ENCODE measurements around the gene CPLX3. TPM values are rescaled to one million over a fixed set of nuclear protein-coding genes. Genes with fewer than 3 reads are reported as not detected.

The CPLX3 gene
- total and polyA plus RNA-seq, 7 experiments from 2014 or later = 0.27 to 0.60 TPM; not detected in 5

DNA sequence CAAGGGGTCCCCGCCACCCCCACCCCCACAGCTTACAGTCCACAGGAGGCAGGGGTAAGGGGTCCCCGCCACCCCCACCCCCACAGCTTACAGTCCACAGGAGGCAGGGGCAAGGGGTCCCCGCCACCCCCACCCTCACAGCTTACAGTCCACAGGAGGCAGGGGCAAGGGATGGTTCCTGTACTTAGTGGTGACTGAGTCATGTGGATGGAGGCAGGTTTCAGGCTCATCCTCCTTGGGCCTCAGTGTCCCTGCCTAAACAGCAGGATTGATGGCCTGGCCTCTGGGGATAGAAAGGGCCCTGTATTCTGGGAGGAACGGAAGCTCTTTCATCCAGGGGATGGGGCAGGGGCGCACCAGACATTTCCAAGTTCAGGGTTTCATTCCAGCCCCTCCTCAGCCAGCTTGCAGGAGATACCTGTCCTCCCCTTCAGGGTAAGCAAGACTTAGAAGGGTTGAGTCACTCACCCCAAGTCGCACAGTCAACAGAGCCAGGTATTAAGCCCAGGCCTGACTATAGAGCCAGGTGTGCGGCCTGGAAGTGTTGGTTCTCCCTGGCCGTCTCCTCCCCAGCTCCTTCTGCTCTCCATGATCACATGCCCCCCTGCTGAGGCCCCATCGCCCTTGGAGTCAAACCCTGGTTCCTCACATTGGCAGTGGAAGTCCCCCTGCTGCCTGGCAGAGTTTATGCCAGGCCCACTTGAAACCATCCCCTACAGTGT lies 32.0 kb upstream of the CPLX3 start:
- Mint-ChIP-seq H3K4me1 (peaks cover 47 to 94% (median 82%) of the 10 kb centered on the region in 7 donors), H3K27me3 (no peaks in the 10 kb centered on the region), H3K4me3 (peak overlapping the region; percentile 52 to 89 (median 70)), H3K27ac (peak overlapping the region; percentile 78 to 95 (median 93)), H3K9me3 (no peaks in the 10 kb centered on the region), H3K36me3 (peaks cover 0 to 34% (median 8%) of the 10 kb centered on the region in 5 donors)
- ChIA-PET CTCF (interaction anchor here (0.7 to 26.1 kb wide), 8 partner anchors 14 to 165 kb away, joined by 3 to 1110 read pairs (median 4); partner anchors contain the start of gene CSK), POLR2A (interaction anchor here (0.7 to 28.9 kb wide), 7 partner anchors 13 to 112 kb away, joined by 3 to 1077 read pairs (median 4); partner anchors contain the start of genes CSK and FAM219B)
- Histone ChIP-seq H3K27me3 (ENCODE audit: control insufficient read depth in 2 of 2, insufficient read depth in 2 of 2, low read length in 2 of 2) (no peaks in the 10 kb centered on the region), H3K36me3 (ENCODE audit: control insufficient read depth in 2 of 3, insufficient read depth in 3 of 3, low read length in 3 of 3) (peaks cover 3 to 15% (median 8%) of the 10 kb centered on the region in 3 experiments), H3K27ac (ENCODE audit: low read depth, low read length) (peak overlapping the region; percentile 92), H3K9me3 (ENCODE audit: control insufficient read depth in 2 of 3, low read length in 3 of 3) (no peaks in the 10 kb centered on the region), H3K4me3 (ENCODE audit: low read length) (no peak overlapping the region), H3K4me1 (ENCODE audit: control insufficient read depth in 2 of 2, insufficient read depth in 2 of 2, low read length in 2 of 2) (peaks cover 96 to 98% of the 10 kb centered on the region in 2 donors)
- intact Hi-C loops (cut with micrococcal nuclease) = no loop called here
- ATAC-seq (no peak), DNase-seq (no peak)

DNA sequence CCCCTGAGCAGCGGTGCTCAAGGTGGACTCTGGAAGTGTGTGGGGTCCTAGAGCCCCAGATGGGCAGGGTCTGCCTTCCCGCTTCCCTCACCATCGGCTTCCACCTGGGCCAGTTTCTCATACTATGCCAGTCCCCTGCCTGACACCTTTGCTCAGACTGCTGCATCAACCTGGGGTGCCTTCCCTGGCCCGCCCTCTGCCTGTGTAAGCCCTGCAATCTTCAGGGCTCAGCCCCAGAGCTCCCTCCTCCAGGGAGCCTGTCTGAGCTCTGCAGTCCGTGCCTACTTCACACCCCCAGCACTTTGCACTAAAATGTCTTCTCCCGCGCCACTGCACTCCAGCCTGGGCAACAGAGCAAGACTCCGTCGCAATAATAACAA lies 31.5 kb upstream of the CPLX3 start:
- peaks cover 0 to 29% (median 8%) of the 10 kb centered on the region in 5 donors for H3K36me3 Mint-ChIP-seq
- ChIA-PET CTCF (interaction anchor here (0.7 to 26.1 kb wide), 7 partner anchors 7 to 160 kb away, joined by 3 to 1110 read pairs (median 7); partner anchors contain the start of gene CSK), POLR2A (interaction anchor here (1.3 to 28.9 kb wide), 2 partner anchors 15 kb away, joined by 4 to 1077 read pairs; partner anchors contain the start of gene CSK)
- Histone ChIP-seq H3K4me3 (ENCODE audit: low read length) (no peak overlapping the region), H3K9me3 (ENCODE audit: control insufficient read depth in 2 of 3, low read length in 3 of 3) (no peaks in the 10 kb centered on the region), H3K27me3 (ENCODE audit: control insufficient read depth in 2 of 2, insufficient read depth in 2 of 2, low read length in 2 of 2) (no peaks in the 10 kb centered on the region), H3K27ac (ENCODE audit: low read depth, low read length) (peak overlapping the region; percentile 92), H3K4me1 (ENCODE audit: control insufficient read depth in 2 of 2, insufficient read depth in 2 of 2, low read length in 2 of 2) (peaks cover 97 to 98% of the 10 kb centered on the region in 2 donors), H3K36me3 (ENCODE audit: control insufficient read depth in 2 of 3, insufficient read depth in 3 of 3, low read length in 3 of 3) (peaks cover 9 to 20% (median 12%) of the 10 kb centered on the region in 3 experiments)
- no peaks in the 10 kb centered on the region for H3K27me3 Mint-ChIP-seq
- DNase-seq (no peak), ATAC-seq (peak; percentile 28)
- peaks cover 48 to 94% (median 82%) of the 10 kb centered on the region in 7 donors for H3K4me1 Mint-ChIP-seq
- intact Hi-C loops (cut with micrococcal nuclease) = no loop called here
- H3K9me3 Mint-ChIP-seq = no peaks in the 10 kb centered on the region
- H3K4me3 Mint-ChIP-seq = peak overlapping the region; percentile 52 to 89 (median 70)
- peak overlapping the region; percentile 78 to 95 (median 93) for H3K27ac Mint-ChIP-seq

DNA sequence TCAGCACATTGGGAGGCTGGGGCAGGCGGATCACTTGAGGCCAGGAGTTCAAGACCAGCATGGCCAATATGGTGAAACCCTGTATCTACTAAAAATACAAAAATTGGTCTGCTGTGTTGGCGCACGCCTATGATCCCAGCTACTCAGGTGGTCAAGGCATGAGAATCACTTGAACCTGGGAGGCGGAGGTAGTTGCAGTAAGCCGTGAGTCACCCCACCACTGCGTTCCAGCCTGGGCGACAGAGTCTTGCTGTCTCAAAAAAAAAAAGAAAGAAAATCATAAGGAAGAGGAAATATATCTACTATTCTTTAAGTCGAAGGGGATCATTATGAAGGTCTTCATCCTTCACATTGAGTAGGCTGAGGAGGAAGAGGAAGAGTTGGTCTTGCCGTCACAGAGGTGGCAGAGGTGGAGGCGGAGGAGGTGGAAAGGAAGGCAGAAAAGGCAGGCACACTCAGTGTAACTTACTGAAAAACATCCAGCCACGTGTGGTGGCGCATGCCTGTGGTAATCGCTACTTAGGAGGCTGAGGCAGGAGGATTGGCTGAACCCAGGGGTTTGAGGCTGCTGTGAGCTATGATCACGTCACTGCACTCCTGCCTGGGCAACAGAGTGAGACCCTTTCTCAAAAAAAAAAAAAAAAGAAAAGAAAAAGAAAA lies 30.3 kb upstream of the CPLX3 start:
- Histone ChIP-seq H3K4me3 (ENCODE audit: low read length) (no peak overlapping the region), H3K27me3 (ENCODE audit: control insufficient read depth in 2 of 2, insufficient read depth in 2 of 2, low read length in 2 of 2) (no peaks in the 10 kb centered on the region), H3K36me3 (ENCODE audit: control insufficient read depth in 2 of 3, insufficient read depth in 3 of 3, low read length in 3 of 3) (peaks cover 16 to 31% (median 20%) of the 10 kb centered on the region in 3 experiments), H3K27ac (ENCODE audit: low read depth, low read length) (peak overlapping the region; percentile 92), H3K4me1 (ENCODE audit: control insufficient read depth in 2 of 2, insufficient read depth in 2 of 2, low read length in 2 of 2) (peaks cover 90 to 93% of the 10 kb centered on the region in 2 donors), H3K9me3 (ENCODE audit: control insufficient read depth in 2 of 3, low read length in 3 of 3) (no peaks in the 10 kb centered on the region)
- Mint-ChIP-seq H3K4me3 (peak overlapping the region; percentile 62 to 89 (median 71)), H3K9me3 (no peaks in the 10 kb centered on the region), H3K27me3 (no peaks in the 10 kb centered on the region), H3K27ac (peak overlapping the region; percentile 63 to 95 (median 84)), H3K4me1 (peaks cover 43 to 91% (median 76%) of the 10 kb centered on the region in 7 donors), H3K36me3 (peaks cover 0 to 30% (median 12%) of the 10 kb centered on the region in 5 donors)
- intact Hi-C loops (cut with micrococcal nuclease) = no loop called here
- no peak for ATAC-seq
- peak in 6 of 9 donors; percentile 32 to 55 (median 48) for DNase-seq
- POLR2A ChIA-PET = interaction anchor here (0.5 to 28.9 kb wide), 5 partner anchors 12 to 165 kb away, joined by 3 to 1077 read pairs (median 3); partner anchors contain the start of gene CSK
- CTCF ChIA-PET = interaction anchor here (0.6 to 26.1 kb wide), 4 partner anchors 8 to 106 kb away, joined by 3 to 1110 read pairs (median 7); partner anchors contain the start of gene CSK

GRCh38 chr15:74798388-74799254 lies 27.8 kb upstream of the CPLX3 start:
- Mint-ChIP-seq H3K4me1 (peaks cover 30 to 67% (median 51%) of the 10 kb centered on the region in 7 donors), H3K27ac (peak overlapping the region; percentile 66 to 93 (median 84)), H3K4me3 (peak overlapping the region in 7 of 10 donors; percentile 9 to 75 (median 20)), H3K9me3 (no peaks in the 10 kb centered on the region), H3K36me3 (peaks cover 0 to 24% (median 9%) of the 10 kb centered on the region in 5 donors), H3K27me3 (no peaks in the 10 kb centered on the region)
- no peak overlapping the region for H3K4me3 ChIP-seq (ENCODE audit: low read length)
- H3K27me3 ChIP-seq (ENCODE audit: control insufficient read depth in 2 of 2, insufficient read depth in 2 of 2, low read length in 2 of 2) = no peaks in the 10 kb centered on the region
- ATAC-seq (no peak), DNase-seq (no peak)
- intact Hi-C loops (cut with micrococcal nuclease) = loop anchor here in 1 of 2 donors (1.0 kb wide), 1 partner anchor 11 kb away; no protein-coding TSS in a partner anchor
- peaks cover 23 to 56% (median 27%) of the 10 kb centered on the region in 3 experiments for H3K36me3 ChIP-seq (ENCODE audit: control insufficient read depth in 2 of 3, insufficient read depth in 3 of 3, low read length in 3 of 3)
- ChIA-PET CTCF (interaction anchor here (0.7 to 26.1 kb wide), 11 partner anchors 8 to 164 kb away, joined by 3 to 1110 read pairs (median 4); partner anchors contain the start of gene CSK), POLR2A (interaction anchor here (0.6 to 28.9 kb wide), 3 partner anchors 19 to 148 kb away, joined by 3 to 1077 read pairs (median 4); partner anchors contain the start of gene CSK)
- H3K9me3 ChIP-seq (ENCODE audit: control insufficient read depth in 2 of 3, low read length in 3 of 3) = no peaks in the 10 kb centered on the region
- H3K27ac ChIP-seq (ENCODE audit: low read depth, low read length) = peak overlapping the region; percentile 92
- H3K4me1 ChIP-seq (ENCODE audit: control insufficient read depth in 2 of 2, insufficient read depth in 2 of 2, low read length in 2 of 2) = peaks cover 65 to 68% of the 10 kb centered on the region in 2 donors

- peak overlapping the region; percentile 66 to 93 (median 87) for H3K27ac Mint-ChIP-seq
- DNase-seq = no peak
- no peak overlapping the region for H3K4me3 ChIP-seq (ENCODE audit: low read length)
- POLR2A ChIA-PET = interaction anchor here (0.6 to 28.9 kb wide), 4 partner anchors 20 to 183 kb away, joined by 3 to 1077 read pairs (median 4); partner anchors contain the start of genes CLK3 and CSK
- CTCF ChIA-PET = interaction anchor here (0.6 to 26.1 kb wide), 16 partner anchors 8 to 786 kb away, joined by 3 to 1110 read pairs (median 4); partner anchors contain the start of genes CPLX3 and CSK
- intact Hi-C loops (cut with micrococcal nuclease) = loop anchor here in 1 of 2 donors (1.0 kb wide), 1 partner anchor 12 kb away; no protein-coding TSS in a partner anchor
- peaks cover 0 to 29% (median 15%) of the 10 kb centered on the region in 5 donors for H3K36me3 Mint-ChIP-seq
- no peaks in the 10 kb centered on the region for H3K9me3 Mint-ChIP-seq
- H3K27ac ChIP-seq (ENCODE audit: low read depth, low read length) = peak overlapping the region; percentile 92
- H3K36me3 ChIP-seq (ENCODE audit: control insufficient read depth in 2 of 3, insufficient read depth in 3 of 3, low read length in 3 of 3) = peaks cover 23 to 62% (median 27%) of the 10 kb centered on the region in 3 experiments
- ATAC-seq = no peak
- H3K27me3 Mint-ChIP-seq = no peaks in the 10 kb centered on the region
- no peaks in the 10 kb centered on the region for H3K9me3 ChIP-seq (ENCODE audit: control insufficient read depth in 2 of 3, low read length in 3 of 3)
- peak overlapping the region in 5 of 10 donors; percentile 9 to 75 (median 43) for H3K4me3 Mint-ChIP-seq
- H3K27me3 ChIP-seq (ENCODE audit: control insufficient read depth in 2 of 2, insufficient read depth in 2 of 2, low read length in 2 of 2) = no peaks in the 10 kb centered on the region
- peaks cover 58 to 61% of the 10 kb centered on the region in 2 donors for H3K4me1 ChIP-seq (ENCODE audit: control insufficient read depth in 2 of 2, insufficient read depth in 2 of 2, low read length in 2 of 2)
- H3K4me1 Mint-ChIP-seq = peaks cover 36 to 64% (median 54%) of the 10 kb centered on the region in 7 donors
Measured at GRCh38 chr15:74799255-74799855, 27.1 kb upstream of the CPLX3 start.
